Measurements from ENCODE around the gene NKIRAS1.

- TF ChIP-seq CTCF (IDR thresholded peaks at IDR 0.05), result no peak
- no peak for TF ChIP-seq POLR2A (IDR thresholded peaks at IDR 0.05)
- no peak for TF ChIP-seq POLR2AphosphoS5 (IDR thresholded peaks at IDR 0.05)
- TF ChIP-seq EP300 (IDR thresholded peaks at IDR 0.05; ENCODE audit: low read depth), result no peak
These were observed 49.4 kb downstream of the NKIRAS1 start for GRCh38 chr3:23867400-23867799.

Measured in transverse colon (tissue), 4 donors.